Measurements from ENCODE around the gene SH3RF2. TPM values are rescaled to one million over a fixed set of nuclear protein-coding genes. Genes with fewer than 3 reads are reported as not detected.

The SH3RF2 gene
- total and polyA plus RNA-seq, 4 donors = 1.0 to 10.5 (median 4.9) TPM

- H3K4me3 ChIP-seq (ENCODE audit: low read depth in 1 of 3, low read length in 3 of 3) = no peak overlapping the region
- no peak for DNase-seq (ENCODE audit: low spot score)
- H3K9me3 ChIP-seq (ENCODE audit: control insufficient read depth in 4 of 4, low read length in 3 of 4) = no peaks in the 10 kb centered on the region
- H3K27ac ChIP-seq (ENCODE audit: low read depth in 1 of 2, low read length in 2 of 2) = no peak overlapping the region
- H3K9ac ChIP-seq (ENCODE audit: low read depth in 1 of 2, low read length in 2 of 2) = no peak overlapping the region
- H3K36me3 ChIP-seq (ENCODE audit: control insufficient read depth in 4 of 4, insufficient read depth in 3 of 4, low read depth in 1 of 4, low read length in 3 of 4) = no peaks in the 10 kb centered on the region
- H3K27me3 ChIP-seq (ENCODE audit: control insufficient read depth in 4 of 4, insufficient read depth in 4 of 4, low read length in 3 of 4) = no peaks in the 10 kb centered on the region
- 76% methylated on average over 3 of the region's 3 CpGs for WGBS
- peaks cover 0 to 15% (median 3%) of the 10 kb centered on the region in 4 donors for H3K4me1 ChIP-seq (ENCODE audit: control insufficient read depth in 4 of 4, insufficient read depth in 4 of 4, low read length in 3 of 4)
- no peak for TF ChIP-seq HNF4A (conservative IDR thresholded peaks at IDR 0.05)
- TF ChIP-seq CTCF (IDR thresholded peaks at IDR 0.05; ENCODE audit: low read depth, low read length, missing input control) = no peak
- TF ChIP-seq FOXA1 (IDR thresholded peaks at IDR 0.05) = no peak
- TF ChIP-seq ATF3 (IDR thresholded peaks at IDR 0.05) = no peak
- no peak for TF ChIP-seq SP1 (IDR thresholded peaks at IDR 0.05)
- TF ChIP-seq RAD21 (IDR thresholded peaks at IDR 0.05) = no peak
- TF ChIP-seq NR2F2 (IDR thresholded peaks at IDR 0.05) = no peak
- no peak for TF ChIP-seq ZBTB33 (IDR thresholded peaks at IDR 0.05)
- TF ChIP-seq JUND (IDR thresholded peaks at IDR 0.05) = no peak
- TF ChIP-seq YY1 (IDR thresholded peaks at IDR 0.05) = no peak
- no peak for TF ChIP-seq HNF4G (IDR thresholded peaks at IDR 0.05)
- no peak for TF ChIP-seq TAF1 (conservative IDR thresholded peaks at IDR 0.05)
These were observed 21.0 kb downstream of the SH3RF2 start for GRCh38 chr5:145957388-145957787.

- WGBS = 86% methylated on average over 6 of the region's 6 CpGs
- Histone ChIP-seq H3K27ac (ENCODE audit: low read depth in 1 of 2, low read length in 2 of 2) (no peak overlapping the region), H3K27me3 (ENCODE audit: control insufficient read depth in 4 of 4, insufficient read depth in 4 of 4, low read length in 3 of 4) (no peaks in the 10 kb centered on the region), H3K4me1 (ENCODE audit: control insufficient read depth in 4 of 4, insufficient read depth in 4 of 4, low read length in 3 of 4) (peaks cover 0 to 11% (median 3%) of the 10 kb centered on the region in 4 donors), H3K4me3 (ENCODE audit: low read depth in 1 of 3, low read length in 3 of 3) (no peak overlapping the region), H3K9me3 (ENCODE audit: control insufficient read depth in 4 of 4, low read length in 3 of 4) (no peaks in the 10 kb centered on the region), H3K9ac (ENCODE audit: low read depth in 1 of 2, low read length in 2 of 2) (no peak overlapping the region), H3K36me3 (ENCODE audit: control insufficient read depth in 4 of 4, insufficient read depth in 3 of 4, low read depth in 1 of 4, low read length in 3 of 4) (no peaks in the 10 kb centered on the region)
- TF ChIP-seq RAD21 (IDR thresholded peaks at IDR 0.05) (no peak), NR2F2 (IDR thresholded peaks at IDR 0.05) (no peak), JUND (IDR thresholded peaks at IDR 0.05) (no peak), HNF4A (conservative IDR thresholded peaks at IDR 0.05) (no peak), SP1 (IDR thresholded peaks at IDR 0.05) (no peak), ZBTB33 (IDR thresholded peaks at IDR 0.05) (no peak), YY1 (IDR thresholded peaks at IDR 0.05) (no peak), CTCF (IDR thresholded peaks at IDR 0.05; ENCODE audit: low read depth, low read length, missing input control) (no peak), GABPA (IDR thresholded peaks at IDR 0.05 in 1 of 2, conservative IDR thresholded peaks at IDR 0.05 in 1 of 2) (no peak), REST (IDR thresholded peaks at IDR 0.05) (no peak), FOXA1 (IDR thresholded peaks at IDR 0.05) (no peak)
- no peak for DNase-seq (ENCODE audit: low spot score)
These were observed 22.1 kb downstream of the SH3RF2 start for GRCh38 chr5:145958436-145958835.

Data from liver (tissue), 9 donors.